Stimulated activated CD8-positive, alpha-beta memory T cell treated with anti-CD3 and anti-CD28 coated beads, Interleukin-2, amount 100 ng/mL, for 1 hour (primary cell): ENCODE data around the gene DACT3.
A peak's percentile ranks its signal among the peaks of the same experiment; 100 is the strongest.

Experiments
- DNase-seq, 2 donors: peaks; one replicate each; pipeline ENCODE4 v3.0.0-alpha.2; 2020; ENCODE audit warnings: low read depth in 2 of 2

The DACT3 gene

GRCh38 chr19:46661020-46661731 lies at the start of gene DACT3:
Gene DACT3, minus strand, starts transcription at chr19:46661182. Its CDS starts 118 bp downstream, at chr19:46661064.
- DNase-seq, result peak; percentile 100

- no peak for DNase-seq
Observed at GRCh38 chr19:46710687-46711086, 49.7 kb upstream of the DACT3 start.

GRCh38 chr19:46704379-46705076 lies 43.5 kb upstream of the DACT3 start:
- peak; percentile 79 to 83 for DNase-seq

GRCh38 chr19:46700704-46701103 lies 39.7 kb upstream of the DACT3 start:
- no peak for DNase-seq

GRCh38 chr19:46698395-46699321 lies 37.7 kb upstream of the DACT3 start:
- DNase-seq, result no peak

- DNase-seq, result no peak
Observed at GRCh38 chr19:46697204-46697960, 36.4 kb upstream of the DACT3 start.

- DNase-seq, result no peak
Observed at GRCh38 chr19:46696866-46697203, 35.9 kb upstream of the DACT3 start.

GRCh38 chr19:46696052-46696451 lies 35.1 kb upstream of the DACT3 start:
- DNase-seq, result no peak

GRCh38 chr19:46693760-46694159 lies 32.8 kb upstream of the DACT3 start:
- no peak for DNase-seq

- no peak for DNase-seq
Observed at GRCh38 chr19:46692918-46693722, 32.1 kb upstream of the DACT3 start.

- no peak for DNase-seq
Observed at GRCh38 chr19:46691948-46692347, 31.0 kb upstream of the DACT3 start.

- no peak for DNase-seq
Observed at GRCh38 chr19:46691104-46691503, 30.1 kb upstream of the DACT3 start.

- DNase-seq, result no peak
Observed at GRCh38 chr19:46689358-46689757, 28.4 kb upstream of the DACT3 start.

GRCh38 chr19:46687438-46688145 lies 26.6 kb upstream of the DACT3 start:
- no peak for DNase-seq

GRCh38 chr19:46685189-46685588 lies 24.2 kb upstream of the DACT3 start:
- DNase-seq, result no peak

GRCh38 chr19:46678110-46678732 lies 17.2 kb upstream of the DACT3 start:
- DNase-seq, result peak in 1 of 2 donors; percentile 37

GRCh38 chr19:46674416-46675178 lies 13.6 kb upstream of the DACT3 start:
- DNase-seq, result no peak

- no peak for DNase-seq
Observed at GRCh38 chr19:46670813-46671212, 9.8 kb upstream of the DACT3 start.

- DNase-seq, result no peak
Observed at GRCh38 chr19:46668662-46669061, 7.7 kb upstream of the DACT3 start.
